ENCODE data around the gene AATF.

Gene AATF

GRCh38 chr17:36979565-36979941, 30.8 kb downstream of the AATF start:
- H3K4me3 ChIP-seq (replicated peaks; ENCODE audit: low read depth, low read length), result no peak overlapping the region
- DNase-seq (ENCODE audit: extremely low read depth, low read depth), result no peak
- no peak for TF ChIP-seq CTCF (IDR thresholded peaks at IDR 0.05; ENCODE audit: low read depth, low read length, missing control alignments)

- peak; percentile 66 for DNase-seq (ENCODE audit: extremely low read depth, low read depth)
- H3K4me3 ChIP-seq (replicated peaks; ENCODE audit: low read depth, low read length), result no peak overlapping the region
- TF ChIP-seq CTCF (IDR thresholded peaks at IDR 0.05; ENCODE audit: low read depth, low read length, missing control alignments), result no peak
Measured at GRCh38 chr17:36980280-36980761, 31.6 kb downstream of the AATF start.

GRCh38 chr17:36983618-36984017, 34.9 kb downstream of the AATF start:
- DNase-seq (ENCODE audit: extremely low read depth, low read depth), result no peak
- TF ChIP-seq CTCF (IDR thresholded peaks at IDR 0.05; ENCODE audit: low read depth, low read length, missing control alignments), result no peak
- no peak overlapping the region for H3K4me3 ChIP-seq (replicated peaks; ENCODE audit: low read depth, low read length)

- no peak overlapping the region for H3K4me3 ChIP-seq (replicated peaks; ENCODE audit: low read depth, low read length)
- no peak for TF ChIP-seq CTCF (IDR thresholded peaks at IDR 0.05; ENCODE audit: low read depth, low read length, missing control alignments)
- DNase-seq (ENCODE audit: extremely low read depth, low read depth), result no peak
Measured at GRCh38 chr17:36989173-36989572, 40.4 kb downstream of the AATF start.

GRCh38 chr17:36992701-36993100, 43.9 kb downstream of the AATF start:
- H3K4me3 ChIP-seq (replicated peaks; ENCODE audit: low read depth, low read length), result no peak overlapping the region
- TF ChIP-seq CTCF (IDR thresholded peaks at IDR 0.05; ENCODE audit: low read depth, low read length, missing control alignments), result no peak
- DNase-seq (ENCODE audit: extremely low read depth, low read depth), result no peak

GRCh38 chr17:36993227-36993626, 44.5 kb downstream of the AATF start:
- DNase-seq (ENCODE audit: extremely low read depth, low read depth), result no peak
- no peak for TF ChIP-seq CTCF (IDR thresholded peaks at IDR 0.05; ENCODE audit: low read depth, low read length, missing control alignments)
- H3K4me3 ChIP-seq (replicated peaks; ENCODE audit: low read depth, low read length), result no peak overlapping the region

GRCh38 chr17:36994438-36994837, 45.7 kb downstream of the AATF start:
- no peak overlapping the region for H3K4me3 ChIP-seq (replicated peaks; ENCODE audit: low read depth, low read length)
- no peak for DNase-seq (ENCODE audit: extremely low read depth, low read depth)
- TF ChIP-seq CTCF (IDR thresholded peaks at IDR 0.05; ENCODE audit: low read depth, low read length, missing control alignments), result no peak

Measured in HFF-Myc (cell line).